SK-N-SH (cell line): ENCODE data around the gene SLC12A5. TPM values are rescaled to one million over a fixed set of nuclear protein-coding genes. Genes with fewer than 3 reads are reported as not detected.

Experiments
- CTCF ChIA-PET: fragments of 300-600, 350-600 bp; formaldehyde crosslinking; extraction: SDS; loops from one replicate; lab custom pipeline; 2021; lab: Yijun Ruan, JAX
- POLR2A ChIA-PET: fragments of 350-600 bp; sonication (Branson Sonifier 250); formaldehyde crosslinking; extraction: SDS; loops from one replicate; lab custom pipeline; 2020; ENCODE audit warnings: antibody characterized with exemption, inconsistent platforms; lab: Yijun Ruan, JAX
- DNase-seq: peaks from one replicate; pipeline ENCODE4 v3.0.0; 2012
- H2AFZ ChIP-seq: fragments of 200-600 bp; sonication (generic); 2 replicates; pipeline ENCODE4 v1.8.1; 2016; ENCODE audit warnings: antibody characterized with exemption, mild to moderate bottlenecking, low read depth
- H3F3A ChIP-seq: fragments of 200-600 bp; sonication (generic); replicated peaks from 2 replicates; pipeline ENCODE3; 2016; ENCODE audit warnings: antibody characterized with exemption, mild to moderate bottlenecking; ENCODE audit not compliant: insufficient read depth
- H3K27ac ChIP-seq, 2 experiments: fragments of 200-500 bp in 1 of 2; fragments of 200-600 bp in 1 of 2; sonication (Bioruptor generic) in 1 of 2; sonication (generic), shearing (Covaris generic) in 1 of 2; 2 replicates each; pipeline versions ENCODE4 v1.5.1 to v1.6.1; 2014 to 2016; ENCODE audit warnings: low read depth in 2 of 2, inconsistent platforms in 1 of 2, low read length in 1 of 2, mild to moderate bottlenecking in 1 of 2, mixed read lengths in 1 of 2
- H3K27me3 ChIP-seq: fragments of 200-600 bp; sonication (generic), shearing (Covaris generic); 2 replicates; pipeline ENCODE4 v1.6.1; 2016; ENCODE audit warnings: mixed run types; ENCODE audit not compliant: insufficient read depth
- H3K36me3 ChIP-seq, 2 experiments: fragments of 200-500 bp in 1 of 2; fragments of 200-600 bp in 1 of 2; sonication (Bioruptor generic) in 1 of 2; sonication (generic) in 1 of 2; replicated peaks in 1 of 2; 2 replicates each; pipeline versions ENCODE3 to v1.5.1; 2014 to 2016; ENCODE audit warnings: low read length in 1 of 2, mild to moderate bottlenecking in 1 of 2; ENCODE audit not compliant: insufficient read depth in 2 of 2, control insufficient read depth in 1 of 2
- H3K4me1 ChIP-seq, 2 experiments: fragments of 200-500 bp in 1 of 2; fragments of 200-600 bp in 1 of 2; sonication (Bioruptor generic) in 1 of 2; sonication (generic), shearing (Covaris generic) in 1 of 2; 2 replicates each; pipeline versions ENCODE4 v1.5.1 to v1.6.1; 2014 to 2016; ENCODE audit warnings: low read depth in 1 of 2, low read length in 1 of 2, mixed run types in 1 of 2; ENCODE audit not compliant: insufficient read depth in 2 of 2, control insufficient read depth in 1 of 2
- H3K4me2 ChIP-seq: fragments of 200-600 bp; sonication (generic), shearing (Covaris generic); 2 replicates; pipeline ENCODE4 v1.6.1; 2017; ENCODE audit warnings: mixed run types
- H3K4me3 ChIP-seq, 2 experiments: fragments of 200-500 bp in 1 of 2; fragments of 200-600 bp in 1 of 2; sonication (Bioruptor generic) in 1 of 2; sonication (generic), shearing (Covaris generic) in 1 of 2; 2 replicates each; pipeline versions ENCODE4 v1.5.1 to v1.8.1; 2014 to 2016; ENCODE audit warnings: low read depth in 2 of 2, inconsistent platforms in 1 of 2, low read length in 1 of 2, mild to moderate bottlenecking in 1 of 2, mixed read lengths in 1 of 2, moderate library complexity in 1 of 2
- H3K79me2 ChIP-seq: fragments of 200-600 bp; sonication (generic); 2 replicates; pipeline ENCODE4 v1.8.1; 2017; ENCODE audit warnings: mild to moderate bottlenecking; ENCODE audit not compliant: insufficient read depth
- H3K9ac ChIP-seq: fragments of 200-600 bp; sonication (generic); 2 replicates; pipeline ENCODE4 v1.6.1; 2017; ENCODE audit warnings: mixed run types
- H3K9me2 ChIP-seq: fragments of 200-600 bp; sonication (generic); 2 replicates; pipeline ENCODE4 v1.6.1; 2017; ENCODE audit warnings: mixed run types
- H3K9me3 ChIP-seq: fragments of 200-600 bp; sonication (generic); 2 replicates; pipeline ENCODE4 v1.6.1; 2017; ENCODE audit warnings: mixed run types, mild to moderate bottlenecking, moderate library complexity
- H4K20me1 ChIP-seq: fragments of 200-600 bp; sonication (generic); 2 replicates; pipeline ENCODE4 v1.6.1; 2017; ENCODE audit warnings: mild to moderate bottlenecking, mixed run types; ENCODE audit not compliant: insufficient read depth
- FOXM1 ChIP-seq: IDR thresholded peaks from 2 replicates; pipeline ENCODE4 v1.4.0; 2012; ENCODE audit warnings: low read depth, mild to moderate bottlenecking
- GATA2 ChIP-seq: sonication (generic); formaldehyde crosslinking; IDR thresholded peaks from 2 replicates; pipeline ENCODE4 v1.5.0; 2020; ENCODE audit warnings: mild to moderate bottlenecking, missing genetic modification reagents
- MEF2A ChIP-seq: IDR thresholded peaks from 2 replicates; pipeline ENCODE4 v1.4.0; 2012; ENCODE audit warnings: low read depth, borderline replicate concordance
- RFX5 ChIP-seq: IDR thresholded peaks from 2 replicates; pipeline ENCODE4 v1.6.1; 2012; ENCODE audit warnings: mild to moderate bottlenecking, improper control_type of control experiment, low read length
- TAF1 ChIP-seq: IDR thresholded peaks from 2 replicates; pipeline ENCODE4 v1.6.1; 2012; ENCODE audit warnings: low read depth, mild to moderate bottlenecking, low read length, moderate library complexity, borderline replicate concordance
- WGBS: methylation state at CpG from one replicate; pipeline ENCODE4 v1.1.6; 2017; ENCODE audit warnings: low lambda C conversion rate; 5-methylcytosine and 5-hydroxymethylcytosine counted together
- polyA plus RNA-seq, 3 experiments: library from polyadenylated mRNA; depleted of rRNA; stranded (reverse); fragments of >200 nt; gene quantifications; 2 replicates each; pipeline ENCODE4 v1.2.3, GENCODE V29; 2012
- TF ChIP-seq, protein P1 (sequence below): IDR thresholded peaks from 2 replicates; pipeline ENCODE4 v1.6.1; 2012; ENCODE audit warnings: mild to moderate bottlenecking, low read depth, low read length, moderate library complexity

The SLC12A5 gene
- polyA plus RNA-seq, 1 of the 3 experiments (the other 2 are of a cell fraction), result 19.9 TPM

DNA sequence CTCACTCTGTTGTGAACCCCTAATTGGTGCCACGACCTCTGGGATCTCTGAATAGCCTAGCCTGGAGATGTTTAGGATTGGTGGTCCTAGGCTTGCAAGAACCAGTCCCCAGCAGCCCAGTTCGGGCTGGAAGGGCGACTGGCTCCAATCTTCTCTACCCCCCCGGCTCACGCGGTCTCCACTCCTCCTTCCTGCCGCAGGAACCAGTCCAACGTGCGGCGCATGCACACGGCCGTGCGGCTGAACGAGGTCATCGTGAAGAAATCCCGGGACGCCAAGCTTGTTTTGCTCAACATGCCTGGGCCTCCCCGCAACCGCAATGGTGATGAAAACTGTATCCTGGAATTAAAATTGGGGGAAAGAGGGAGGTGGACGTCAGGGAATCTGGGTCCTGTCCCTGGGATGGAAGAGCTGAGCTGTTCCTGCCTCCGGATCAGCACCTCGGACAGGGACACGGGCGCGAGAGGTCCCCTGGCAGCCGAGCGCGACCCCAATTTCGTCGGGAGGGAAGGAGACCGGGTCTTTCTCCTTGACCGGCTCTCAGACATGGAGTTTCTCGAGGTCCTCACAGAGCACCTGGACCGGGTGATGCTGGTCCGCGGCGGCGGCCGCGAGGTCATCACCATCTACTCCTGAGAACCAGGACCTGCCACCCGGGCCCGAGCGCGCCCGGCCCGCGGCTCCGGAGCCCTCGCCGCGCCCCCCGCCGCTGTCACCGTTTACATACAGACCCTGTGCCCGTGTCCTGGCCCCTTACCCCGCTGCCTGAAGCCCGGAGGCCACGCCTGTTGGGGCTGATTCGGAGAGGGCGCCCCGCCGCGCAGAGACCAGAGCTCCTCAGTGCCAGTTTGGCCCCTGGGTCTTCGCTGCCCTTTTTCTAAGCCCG lies 28.2 kb downstream of the SLC12A5 start:
- no peak overlapping the region for H3K4me2 ChIP-seq
- peaks cover 16 to 25% of the 10 kb centered on the region in 2 experiments for H3K36me3 ChIP-seq
- no peaks in the 10 kb centered on the region for H3K9me3 ChIP-seq
- H3K79me2 ChIP-seq, result no peaks in the 10 kb centered on the region
- no peak overlapping the region for H3K27ac ChIP-seq
- peaks cover 18% of the 10 kb centered on the region; the same call in 1 of the 2 replicates for H4K20me1 ChIP-seq
- H3K4me3 ChIP-seq, result no peak overlapping the region
- 91% methylated on average over 50 of the region's 65 CpGs for WGBS
- no peak overlapping the region for H3K9ac ChIP-seq
- no peak for TF ChIP-seq MEF2A
- TF ChIP-seq, protein P1, sequence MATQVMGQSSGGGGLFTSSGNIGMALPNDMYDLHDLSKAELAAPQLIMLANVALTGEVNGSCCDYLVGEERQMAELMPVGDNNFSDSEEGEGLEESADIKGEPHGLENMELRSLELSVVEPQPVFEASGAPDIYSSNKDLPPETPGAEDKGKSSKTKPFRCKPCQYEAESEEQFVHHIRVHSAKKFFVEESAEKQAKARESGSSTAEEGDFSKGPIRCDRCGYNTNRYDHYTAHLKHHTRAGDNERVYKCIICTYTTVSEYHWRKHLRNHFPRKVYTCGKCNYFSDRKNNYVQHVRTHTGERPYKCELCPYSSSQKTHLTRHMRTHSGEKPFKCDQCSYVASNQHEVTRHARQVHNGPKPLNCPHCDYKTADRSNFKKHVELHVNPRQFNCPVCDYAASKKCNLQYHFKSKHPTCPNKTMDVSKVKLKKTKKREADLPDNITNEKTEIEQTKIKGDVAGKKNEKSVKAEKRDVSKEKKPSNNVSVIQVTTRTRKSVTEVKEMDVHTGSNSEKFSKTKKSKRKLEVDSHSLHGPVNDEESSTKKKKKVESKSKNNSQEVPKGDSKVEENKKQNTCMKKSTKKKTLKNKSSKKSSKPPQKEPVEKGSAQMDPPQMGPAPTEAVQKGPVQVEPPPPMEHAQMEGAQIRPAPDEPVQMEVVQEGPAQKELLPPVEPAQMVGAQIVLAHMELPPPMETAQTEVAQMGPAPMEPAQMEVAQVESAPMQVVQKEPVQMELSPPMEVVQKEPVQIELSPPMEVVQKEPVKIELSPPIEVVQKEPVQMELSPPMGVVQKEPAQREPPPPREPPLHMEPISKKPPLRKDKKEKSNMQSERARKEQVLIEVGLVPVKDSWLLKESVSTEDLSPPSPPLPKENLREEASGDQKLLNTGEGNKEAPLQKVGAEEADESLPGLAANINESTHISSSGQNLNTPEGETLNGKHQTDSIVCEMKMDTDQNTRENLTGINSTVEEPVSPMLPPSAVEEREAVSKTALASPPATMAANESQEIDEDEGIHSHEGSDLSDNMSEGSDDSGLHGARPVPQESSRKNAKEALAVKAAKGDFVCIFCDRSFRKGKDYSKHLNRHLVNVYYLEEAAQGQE, result peak; percentile 93
- ChIA-PET CTCF (interaction anchor here (0.6 to 1.5 kb wide), 3 partner anchors 35 to 71 kb away, joined by 3 to 5 read pairs (median 4); no protein-coding TSS in a partner anchor), POLR2A (no interaction called here)
- H3K9me2 ChIP-seq, result no peaks in the 10 kb centered on the region
- H3F3A ChIP-seq, result peaks cover 7% of the 10 kb centered on the region
- no peaks in the 10 kb centered on the region for H3K27me3 ChIP-seq
- no peak for DNase-seq
- peaks cover 7 to 10% of the 10 kb centered on the region in 2 experiments; a peak in 3 of 4 replicates for H3K4me1 ChIP-seq
- no peak overlapping the region for H2AFZ ChIP-seq

DNA sequence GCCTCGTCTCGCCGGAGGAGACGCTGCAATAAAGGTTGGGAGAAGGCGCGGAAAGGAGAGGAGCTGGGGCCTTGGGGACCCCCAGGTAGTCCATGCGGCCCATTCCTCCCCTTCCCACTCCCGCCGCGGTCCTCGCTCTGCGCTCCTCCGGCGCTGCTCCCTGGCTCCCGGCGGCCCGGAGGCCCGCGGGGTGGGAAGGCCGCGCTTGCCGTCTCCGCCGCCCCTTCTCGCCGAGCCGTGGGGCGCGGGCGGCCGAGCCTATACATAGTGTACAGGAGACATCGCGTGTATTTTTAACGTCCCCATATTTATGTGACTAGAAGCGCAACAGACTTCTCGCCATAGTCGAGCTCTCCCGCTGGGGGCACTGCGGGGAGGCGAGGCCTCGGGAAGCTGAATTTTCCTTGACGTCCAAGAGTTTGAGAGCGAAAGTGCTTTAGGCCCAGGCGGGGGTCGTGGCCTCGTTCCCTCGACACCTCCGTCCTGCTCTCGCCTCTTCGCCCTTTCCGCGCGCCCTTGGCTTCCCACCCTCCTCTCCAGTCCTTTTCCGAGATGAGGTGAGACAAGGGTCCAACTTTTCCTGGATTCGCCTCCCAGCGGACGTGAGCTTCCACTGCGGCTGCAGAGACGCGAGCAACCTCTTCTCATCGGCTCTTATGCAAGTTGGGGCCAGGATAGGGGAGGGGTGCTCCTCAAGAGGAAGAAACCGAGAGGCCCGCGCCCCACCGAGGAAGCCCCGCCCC lies 29.0 kb downstream of the SLC12A5 start:
- H3K36me3 ChIP-seq, result peaks cover 16 to 33% of the 10 kb centered on the region in 2 experiments
- H3K4me1 ChIP-seq, result peaks cover 5 to 10% of the 10 kb centered on the region in 2 experiments; a peak in 2 of 4 replicates
- peaks cover 5% of the 10 kb centered on the region for H3F3A ChIP-seq
- H3K9ac ChIP-seq, result no peak overlapping the region
- POLR2A ChIA-PET, result no interaction called here
- H3K27me3 ChIP-seq, result no peaks in the 10 kb centered on the region
- H3K9me3 ChIP-seq, result no peaks in the 10 kb centered on the region
- TF ChIP-seq FOXM1, result no peak
- no peak for TF ChIP-seq GATA2 (CRISPR knock-in tag)
- TF ChIP-seq TAF1, result no peak
- no peak for TF ChIP-seq RFX5
- DNase-seq, result no peak
- peaks cover 18% of the 10 kb centered on the region; the same call in 1 of the 2 replicates for H4K20me1 ChIP-seq
- CTCF ChIA-PET, result interaction anchor here (0.6 to 1.5 kb wide), 3 partner anchors 36 to 70 kb away, joined by 3 to 5 read pairs (median 4); no protein-coding TSS in a partner anchor
- H3K4me2 ChIP-seq, result no peak overlapping the region
- H3K4me3 ChIP-seq, result no peak overlapping the region; a peak in 1 of 4 replicates
- no peaks in the 10 kb centered on the region for H3K79me2 ChIP-seq
- H2AFZ ChIP-seq, result no peak overlapping the region
- no peaks in the 10 kb centered on the region for H3K9me2 ChIP-seq
- WGBS, result 98% methylated on average over 66 of the region's 66 CpGs
- no peak overlapping the region for H3K27ac ChIP-seq
